Thoracic aorta (tissue), 2 donors: ENCODE data around the gene CTNNA2. TPM values are rescaled to one million over a fixed set of nuclear protein-coding genes. Genes with fewer than 3 reads are reported as not detected.

Experiments used
- ATAC-seq: fragments of 150-250 bp; one replicate; pipeline ENCODE4 v1.8.0; 2017; ENCODE audit warnings: low read depth; ENCODE audit not compliant: insufficient number of reproducible peaks, low FRiP score
- DNase-seq: peaks from one replicate; pipeline ENCODE4 v3.0.0-alpha.2; 2020; ENCODE audit warnings: low spot score
- H3K27ac ChIP-seq, 2 donors: fragments of 200-600 bp; sonication (generic); 1 replicate in 1 of 2; 2 replicates in 1 of 2; pipeline ENCODE4 v1.5.1; 2016; ENCODE audit warnings: mild to moderate bottlenecking in 2 of 2, moderate library complexity in 2 of 2
- H3K27me3 ChIP-seq: fragments of 200-600 bp; sonication (generic); replicated peaks from 2 replicates; pipeline ENCODE4 v1.6.0; 2016; ENCODE audit warnings: mild to moderate bottlenecking; ENCODE audit not compliant: insufficient read depth
- H3K36me3 ChIP-seq: fragments of 200-600 bp; sonication (generic); one replicate; pipeline ENCODE4 v1.5.1; 2016
- H3K4me1 ChIP-seq, 2 donors: fragments of 200-600 bp; sonication (generic); 1 replicate in 1 of 2; 2 replicates in 1 of 2; pipeline versions ENCODE4 v1.5.1 to v1.6.0; 2016; ENCODE audit warnings: low read depth in 2 of 2, mild to moderate bottlenecking in 1 of 2; ENCODE audit not compliant: control insufficient read depth in 1 of 2
- H3K4me3 ChIP-seq: fragments of 200-600 bp; sonication (generic); 2 replicates; pipeline ENCODE4 v1.5.1; 2016; ENCODE audit warnings: mild to moderate bottlenecking
- H3K9me3 ChIP-seq: fragments of 200-600 bp; sonication (generic); 2 replicates; pipeline ENCODE4 v1.5.1; 2016
- CTCF ChIP-seq: fragments of 200-600 bp; sonication (generic); IDR thresholded peaks from one replicate; pipeline ENCODE4 v1.5.1; 2019; ENCODE audit warnings: antibody characterized with exemption
- total RNA-seq, 2 donors: library from RNA; depleted of rRNA; stranded (reverse); fragments of >200 nt; gene quantifications; one replicate each; pipeline versions ENCODE4 v1.1.0 to v1.2.3, GENCODE V29; 2016

Gene CTNNA2
- total RNA-seq, 2 donors from 2014 or later, result not detected

GRCh38 chr2:80068038-80068731 is 555.3 kb downstream of the CTNNA2 start:
- no peak for ATAC-seq
- DNase-seq, result no peak
- Histone ChIP-seq H3K4me3 (no peak overlapping the region), H3K27me3 (no peaks in the 10 kb centered on the region), H3K4me1 (no peaks in the 10 kb centered on the region), H3K36me3 (no peaks in the 10 kb centered on the region), H3K9me3 (no peaks in the 10 kb centered on the region), H3K27ac (no peak overlapping the region)
- no peak for TF ChIP-seq CTCF

- Histone ChIP-seq H3K4me3 (no peak overlapping the region), H3K4me1 (no peaks in the 10 kb centered on the region), H3K36me3 (no peaks in the 10 kb centered on the region), H3K27me3 (no peaks in the 10 kb centered on the region), H3K27ac (no peak overlapping the region), H3K9me3 (no peaks in the 10 kb centered on the region)
- no peak for TF ChIP-seq CTCF
- DNase-seq (no peak), ATAC-seq (no peak)
Observed at GRCh38 chr2:80070587-80070986, 557.7 kb downstream of the CTNNA2 start.

GRCh38 chr2:80071941-80072340 is 559.1 kb downstream of the CTNNA2 start:
- Histone ChIP-seq H3K4me3 (no peak overlapping the region), H3K4me1 (no peaks in the 10 kb centered on the region), H3K9me3 (no peaks in the 10 kb centered on the region), H3K27me3 (no peaks in the 10 kb centered on the region), H3K27ac (no peak overlapping the region), H3K36me3 (no peaks in the 10 kb centered on the region)
- no peak for ATAC-seq
- DNase-seq, result no peak
- no peak for TF ChIP-seq CTCF

- Histone ChIP-seq H3K9me3 (no peaks in the 10 kb centered on the region), H3K36me3 (no peaks in the 10 kb centered on the region), H3K27ac (no peak overlapping the region), H3K27me3 (no peaks in the 10 kb centered on the region), H3K4me1 (no peaks in the 10 kb centered on the region), H3K4me3 (no peak overlapping the region)
- no peak for TF ChIP-seq CTCF
- no peak for ATAC-seq
- no peak for DNase-seq
Observed at GRCh38 chr2:80073134-80073561, 560.3 kb downstream of the CTNNA2 start.

- no peaks in the 10 kb centered on the region for H3K9me3 ChIP-seq
- H3K4me1 ChIP-seq, result no peaks in the 10 kb centered on the region
- ATAC-seq (no peak), DNase-seq (no peak)
- no peaks in the 10 kb centered on the region for H3K36me3 ChIP-seq
- no peak overlapping the region for H3K27ac ChIP-seq
- no peaks in the 10 kb centered on the region for H3K27me3 ChIP-seq
- H3K4me3 ChIP-seq, result no peak overlapping the region
- no peak for TF ChIP-seq CTCF
Observed at GRCh38 chr2:80074321-80075070, 561.6 kb downstream of the CTNNA2 start.
